ENCODE measurements around the gene NCKAP1.

DNA sequence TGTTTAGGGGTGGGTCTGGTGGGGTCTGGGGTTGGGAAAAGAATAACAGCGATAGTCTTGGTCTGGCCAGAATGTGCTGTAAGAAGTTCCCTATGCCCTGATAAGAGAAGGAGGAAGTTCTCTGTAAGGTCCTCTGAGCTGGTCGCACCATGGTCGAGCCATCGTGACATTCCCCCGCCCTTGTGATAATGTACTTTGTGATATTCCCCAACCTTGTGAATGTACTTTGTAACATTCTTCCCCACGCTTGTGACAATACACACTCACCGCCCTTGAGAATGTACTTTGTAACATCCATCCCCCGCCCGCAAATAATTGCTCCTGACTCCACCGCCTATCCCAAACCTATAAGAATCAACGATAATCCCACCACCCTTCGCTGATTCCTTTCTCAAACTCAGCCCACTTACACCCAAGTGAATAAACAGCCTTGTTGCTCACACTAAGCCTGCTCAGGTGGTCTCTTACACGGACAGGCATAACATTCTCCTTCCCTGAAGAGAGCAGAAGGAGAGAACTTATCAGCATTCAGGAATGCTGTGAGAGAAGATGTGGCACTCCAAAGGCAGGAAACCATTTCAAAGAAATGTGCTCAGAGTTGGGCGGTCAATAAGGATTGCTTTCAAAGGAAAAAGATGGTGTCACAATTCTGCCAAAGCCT is 22.4 kb upstream of the NCKAP1 start:
- TF ChIP-seq POLR2AphosphoS5 (IDR thresholded peaks at IDR 0.05) (no peak), POLR2A (IDR thresholded peaks at IDR 0.05) (no peak)
